ENCODE results near the gene FHAD1.
A peak's percentile ranks its signal among the peaks of the same experiment; 100 is the strongest.
"Not testable (repeated sequence)": the region's sequence is repeated elsewhere in the genome, so short reads cannot be mapped to it uniquely, and the experiment has no call there.

FHAD1 gene

DNA sequence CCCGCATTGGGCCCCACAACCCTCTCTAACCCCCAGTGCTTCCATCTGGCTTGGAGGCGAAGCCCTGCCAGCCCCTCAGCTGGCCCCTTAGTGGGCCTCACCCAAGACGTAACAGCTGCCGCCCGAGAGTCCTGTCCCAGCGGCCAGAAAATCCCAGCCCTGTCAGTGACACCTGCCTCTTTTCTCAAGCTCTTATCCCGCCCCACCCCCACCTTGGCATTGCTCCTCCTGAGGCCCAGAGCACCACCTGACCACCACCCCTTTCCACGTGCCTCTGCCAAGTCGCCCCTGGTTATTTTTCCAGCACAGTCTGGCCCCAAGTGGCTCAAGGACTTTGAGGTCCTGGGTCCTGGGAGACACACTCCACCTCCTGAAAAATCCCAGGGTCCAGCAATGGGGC, 185.3 kb downstream of the FHAD1 start:
- intact Hi-C loops (cut with micrococcal nuclease): loop anchor here (5.0 kb wide), 1 partner anchor 280 kb away; the partner anchor contains the start of gene TMEM51
- peaks cover 74% of the 10 kb centered on the region for H3K4me1 Mint-ChIP-seq (ENCODE audit: low read depth)

DNA sequence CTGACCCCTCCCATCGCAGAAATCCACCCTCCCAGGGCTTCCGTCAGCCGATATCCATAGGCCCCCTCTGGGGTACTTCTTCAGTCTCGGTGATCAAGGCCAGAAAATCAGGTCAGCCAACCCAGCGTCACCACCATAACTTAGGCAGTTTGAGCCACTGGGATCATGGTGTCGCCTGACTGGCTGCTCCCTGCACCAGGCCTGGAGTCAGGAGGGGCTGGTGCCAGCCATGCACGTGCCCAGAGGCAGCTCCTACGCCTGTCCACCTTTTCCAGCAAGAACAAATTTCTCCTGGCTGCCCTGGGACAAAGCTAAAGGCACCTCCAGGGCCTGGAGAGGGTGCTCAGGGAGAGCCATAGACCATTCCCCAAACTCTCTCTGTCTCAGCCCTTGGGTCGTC, 186.4 kb downstream of the FHAD1 start:
- H3K4me3 Mint-ChIP-seq: no peak overlapping the region
- peak overlapping the region; percentile 67 for H3K27ac Mint-ChIP-seq
- peaks cover 63% of the 10 kb centered on the region for H3K4me1 Mint-ChIP-seq (ENCODE audit: low read depth)
- intact Hi-C loops (cut with micrococcal nuclease): loop anchor here (5.0 kb wide), 1 partner anchor 281 kb away; the partner anchor contains the start of gene TMEM51
- H3K9me3 Mint-ChIP-seq: no peaks in the 10 kb centered on the region
- peaks cover 8% of the 10 kb centered on the region for H3K27me3 Mint-ChIP-seq
- peaks cover 44% of the 10 kb centered on the region for H3K36me3 Mint-ChIP-seq (ENCODE audit: low read depth)

More for the DNA sequence above, 185.3 kb downstream of the FHAD1 start:
- Mint-ChIP-seq H3K4me3 (no peak overlapping the region), H3K9me3 (no peaks in the 10 kb centered on the region), H3K27ac (peak overlapping the region; percentile 67), H3K27me3 (peaks cover 6% of the 10 kb centered on the region), H3K36me3 (ENCODE audit: low read depth) (peaks cover 56% of the 10 kb centered on the region)

DNA sequence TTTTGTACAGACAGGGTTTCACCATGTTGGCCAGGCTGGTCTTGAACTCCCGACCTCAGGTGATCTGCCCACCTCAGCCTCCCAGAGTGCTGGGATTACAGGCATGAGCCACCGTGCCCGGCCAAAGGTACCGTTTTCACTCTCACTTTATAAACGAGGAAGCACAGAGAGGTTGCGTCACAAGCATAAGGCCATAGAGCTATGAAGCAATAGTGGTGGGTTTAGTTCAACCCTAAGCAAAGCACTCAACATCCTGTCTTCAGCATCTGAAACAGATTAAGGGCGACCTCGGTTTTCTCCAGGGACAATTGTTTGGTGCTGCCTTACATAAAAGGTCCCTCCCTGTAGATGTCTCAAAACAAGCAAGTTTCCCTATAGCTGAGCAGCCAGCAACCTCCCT, 187.7 kb downstream of the FHAD1 start:
- peaks cover 32% of the 10 kb centered on the region for H3K36me3 Mint-ChIP-seq (ENCODE audit: low read depth)
- not testable (repeated sequence) for H3K9me3 Mint-ChIP-seq, H3K27me3 Mint-ChIP-seq
- H3K4me1 Mint-ChIP-seq (ENCODE audit: low read depth): peaks cover 52% of the 10 kb centered on the region
- peak overlapping the region; percentile 67 for H3K27ac Mint-ChIP-seq
- intact Hi-C loops (cut with micrococcal nuclease): loop anchor here (5.0 kb wide), 1 partner anchor 282 kb away; the partner anchor contains the start of gene TMEM51
- H3K4me3 Mint-ChIP-seq: peak overlapping the region; percentile 21

DNA sequence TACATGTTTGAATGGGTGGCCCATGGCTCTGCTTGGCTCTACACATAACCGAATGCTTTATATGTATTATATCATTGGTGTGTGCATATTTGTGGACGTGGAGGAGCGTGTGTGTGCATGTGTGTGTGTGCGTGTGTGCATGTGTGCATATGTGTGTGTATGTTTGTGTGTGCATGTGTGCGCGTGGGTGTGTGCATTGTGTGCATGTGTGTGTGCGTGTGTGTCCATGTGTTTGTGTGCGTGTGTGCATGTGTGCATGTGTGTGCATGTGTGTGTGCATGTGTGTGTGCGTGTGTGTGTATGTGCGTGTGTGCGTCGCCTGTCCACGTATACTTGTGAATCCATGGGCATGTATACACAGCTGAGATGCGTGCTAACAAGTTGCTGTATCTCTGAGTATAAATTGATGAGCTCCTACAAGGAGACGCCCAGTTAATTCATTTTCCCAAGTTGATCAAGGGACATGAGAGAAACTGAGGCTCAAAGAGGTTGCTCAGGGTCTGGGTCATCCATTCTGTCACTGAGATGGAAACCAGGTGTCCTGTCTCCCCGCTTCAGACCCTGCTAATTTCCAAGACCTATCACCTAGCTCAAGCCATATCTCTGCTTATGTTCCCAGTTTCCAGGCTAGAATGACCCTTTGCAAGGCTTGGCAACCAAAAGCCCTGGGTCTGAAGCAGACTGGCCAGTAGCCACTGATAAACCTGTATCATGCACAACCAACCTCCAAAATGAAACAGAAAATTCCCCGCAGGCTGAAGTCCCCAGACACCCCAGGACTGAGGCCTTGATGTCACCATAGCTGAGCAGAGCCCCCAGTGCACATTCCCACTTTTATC, 188.4 kb downstream of the FHAD1 start:
- Mint-ChIP-seq H3K27ac (peak overlapping the region; percentile 67), H3K27me3 (peaks cover 14% of the 10 kb centered on the region), H3K36me3 (ENCODE audit: low read depth) (peaks cover 25% of the 10 kb centered on the region), H3K4me1 (ENCODE audit: low read depth) (peaks cover 45% of the 10 kb centered on the region), H3K4me3 (no peak overlapping the region), H3K9me3 (no peaks in the 10 kb centered on the region)
- intact Hi-C loops (cut with micrococcal nuclease): no loop called here

DNA sequence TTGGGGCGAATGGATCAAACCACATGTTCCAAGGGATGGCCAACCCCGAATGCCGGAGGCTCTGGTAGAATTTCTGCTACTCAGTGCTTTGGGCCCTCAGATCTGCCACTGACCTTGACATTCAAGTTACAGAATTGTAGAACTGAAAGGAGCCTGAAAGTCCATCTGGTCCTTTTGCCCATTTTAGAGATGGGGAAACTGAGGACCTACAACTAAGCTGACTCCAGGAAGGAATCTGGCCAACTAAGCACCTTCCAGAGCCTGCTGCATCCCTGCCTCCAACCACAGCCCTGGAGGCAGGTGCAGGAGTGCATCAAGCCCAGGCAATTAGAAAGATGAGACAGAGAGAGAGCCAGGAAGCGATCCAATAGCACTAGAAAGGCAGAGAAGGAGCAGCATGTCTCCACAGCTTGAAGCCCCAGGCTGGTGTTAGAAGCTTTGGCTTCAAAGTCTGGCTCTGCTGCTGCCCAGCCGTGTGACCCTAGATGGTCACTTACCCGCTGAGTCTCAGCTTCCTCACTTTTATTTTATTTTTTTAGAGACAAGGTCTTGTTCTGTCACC, 189.9 kb downstream of the FHAD1 start:
- intact Hi-C loops (cut with micrococcal nuclease): no loop called here
- Mint-ChIP-seq H3K27me3 (peaks cover 20% of the 10 kb centered on the region), H3K4me1 (ENCODE audit: low read depth) (peaks cover 30% of the 10 kb centered on the region), H3K4me3 (no peak overlapping the region), H3K9me3 (no peaks in the 10 kb centered on the region), H3K27ac (no peak overlapping the region), H3K36me3 (ENCODE audit: low read depth) (peaks cover 10% of the 10 kb centered on the region)

DNA sequence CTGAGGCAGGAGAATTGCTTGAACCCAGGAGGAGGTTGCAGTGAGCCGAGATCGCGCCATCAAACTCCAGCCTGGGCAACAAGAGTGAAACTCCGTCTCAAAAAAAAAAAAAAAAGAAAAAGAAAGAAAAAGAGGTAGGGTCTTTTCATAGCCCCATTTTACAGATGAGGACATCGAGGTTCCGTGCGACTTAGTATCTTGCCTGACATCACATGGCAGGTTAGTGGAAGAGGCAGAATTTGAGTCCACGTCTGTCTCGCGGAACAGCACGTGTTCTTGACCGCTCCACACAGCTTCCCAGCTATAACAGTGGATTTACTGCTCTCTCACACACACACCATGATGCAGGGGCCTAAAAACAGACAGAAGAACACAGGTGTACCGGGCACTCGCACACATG, 192.3 kb downstream of the FHAD1 start:
- intact Hi-C loops (cut with micrococcal nuclease): no loop called here
- peaks cover 11% of the 10 kb centered on the region for H3K4me1 Mint-ChIP-seq (ENCODE audit: low read depth)
- no peak overlapping the region for H3K4me3 Mint-ChIP-seq
- H3K27me3 Mint-ChIP-seq: peaks cover 34% of the 10 kb centered on the region
- no peaks in the 10 kb centered on the region for H3K9me3 Mint-ChIP-seq
- H3K27ac Mint-ChIP-seq: no peak overlapping the region
- H3K36me3 Mint-ChIP-seq (ENCODE audit: low read depth): no peaks in the 10 kb centered on the region

DNA sequence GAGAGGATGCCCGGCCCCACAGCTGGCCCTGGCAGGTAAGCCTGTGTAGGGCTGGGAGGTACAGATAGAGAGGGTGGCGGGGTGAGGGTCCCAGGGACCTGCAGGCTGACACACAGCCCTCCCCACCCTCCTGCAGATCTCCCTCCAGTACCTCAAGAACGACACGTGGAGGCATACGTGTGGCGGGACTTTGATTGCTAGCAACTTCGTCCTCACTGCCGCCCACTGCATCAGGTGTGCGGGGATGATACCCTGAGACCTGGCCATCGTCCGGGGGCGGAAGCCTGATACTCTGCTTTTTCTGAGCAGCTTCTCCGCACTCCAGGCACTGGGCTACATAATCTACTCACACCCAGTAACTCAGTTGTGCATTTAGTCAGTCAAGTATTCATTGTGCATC, 193.3 kb downstream of the FHAD1 start:
- H3K9me3 Mint-ChIP-seq: no peaks in the 10 kb centered on the region
- peaks cover 1% of the 10 kb centered on the region for H3K4me1 Mint-ChIP-seq (ENCODE audit: low read depth)
- H3K27ac Mint-ChIP-seq: no peak overlapping the region
- no peak overlapping the region for H3K4me3 Mint-ChIP-seq
- peaks cover 45% of the 10 kb centered on the region for H3K27me3 Mint-ChIP-seq
- intact Hi-C loops (cut with micrococcal nuclease): no loop called here
- H3K36me3 Mint-ChIP-seq (ENCODE audit: low read depth): no peaks in the 10 kb centered on the region

DNA sequence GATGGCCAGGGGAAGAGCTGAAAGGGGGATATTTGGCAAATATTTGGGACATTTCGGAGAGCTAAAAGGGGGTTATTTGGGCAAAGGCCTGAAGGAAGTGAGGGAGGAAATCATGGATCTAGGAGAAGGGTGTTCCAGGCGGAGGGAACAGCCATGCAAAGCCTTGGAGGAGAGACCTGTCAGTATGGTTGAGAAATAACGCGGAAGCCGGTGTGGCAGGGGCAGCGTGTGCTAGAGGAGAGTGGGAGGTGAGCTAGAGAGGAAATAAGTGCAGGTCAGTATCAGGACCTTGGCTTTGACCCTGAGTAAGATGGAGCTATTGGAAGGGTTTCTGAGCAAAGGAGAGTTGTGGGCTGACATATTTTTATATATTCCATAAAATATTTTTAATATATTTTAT, 194.2 kb downstream of the FHAD1 start:
- Mint-ChIP-seq H3K27me3 (peaks cover 54% of the 10 kb centered on the region), H3K4me3 (no peak overlapping the region), H3K4me1 (ENCODE audit: low read depth) (peaks cover 7% of the 10 kb centered on the region), H3K36me3 (ENCODE audit: low read depth) (no peaks in the 10 kb centered on the region), H3K27ac (no peak overlapping the region), H3K9me3 (no peaks in the 10 kb centered on the region)
- intact Hi-C loops (cut with micrococcal nuclease): no loop called here

DNA sequence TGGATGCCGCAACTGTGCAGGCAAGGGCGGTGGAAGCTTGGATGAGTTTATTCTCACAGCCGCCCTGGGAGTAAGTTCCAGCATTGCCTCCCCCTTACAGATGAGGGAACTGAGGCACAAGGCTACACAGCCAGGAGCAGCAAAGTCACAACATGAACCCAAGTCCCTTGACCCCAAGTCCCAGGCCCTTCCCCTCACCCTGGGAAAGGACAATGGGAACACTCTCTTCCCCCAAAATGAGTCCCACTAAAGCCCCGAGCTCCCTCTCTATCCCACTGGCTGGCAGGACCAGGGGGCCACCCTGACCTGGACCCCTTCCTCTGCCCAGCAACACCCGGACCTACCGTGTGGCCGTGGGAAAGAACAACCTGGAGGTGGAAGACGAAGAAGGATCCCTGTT, 195.1 kb downstream of the FHAD1 start:
- intact Hi-C loops (cut with micrococcal nuclease): no loop called here
- peaks cover 57% of the 10 kb centered on the region for H3K27me3 Mint-ChIP-seq
- H3K4me1 Mint-ChIP-seq (ENCODE audit: low read depth): peaks cover 7% of the 10 kb centered on the region
- no peak overlapping the region for H3K27ac Mint-ChIP-seq
- H3K36me3 Mint-ChIP-seq (ENCODE audit: low read depth): no peaks in the 10 kb centered on the region
- no peaks in the 10 kb centered on the region for H3K9me3 Mint-ChIP-seq
- H3K4me3 Mint-ChIP-seq: no peak overlapping the region

DNA sequence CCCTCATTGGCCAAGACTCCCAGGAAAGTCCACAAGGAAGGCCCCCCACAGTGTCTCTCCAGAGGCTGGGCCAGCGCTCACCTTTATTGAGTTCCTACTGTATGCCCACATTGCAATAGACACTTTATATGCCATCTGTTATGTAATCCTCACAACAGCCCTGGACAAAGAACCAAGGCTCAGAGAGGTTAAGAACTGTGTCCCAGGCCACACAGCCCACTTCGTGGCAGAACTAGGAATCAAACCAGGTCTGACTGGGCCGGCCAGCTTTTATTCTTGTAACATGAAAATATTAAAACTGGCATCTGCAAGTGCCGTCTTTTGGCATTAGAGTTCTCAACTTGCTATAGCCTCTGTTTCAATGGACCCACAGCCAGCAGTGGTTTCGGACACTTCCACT, 195.7 kb downstream of the FHAD1 start:
- intact Hi-C loops (cut with micrococcal nuclease): no loop called here
- Mint-ChIP-seq H3K27me3 (peaks cover 62% of the 10 kb centered on the region), H3K4me3 (no peak overlapping the region), H3K9me3 (no peaks in the 10 kb centered on the region), H3K27ac (no peak overlapping the region), H3K36me3 (ENCODE audit: low read depth) (no peaks in the 10 kb centered on the region), H3K4me1 (ENCODE audit: low read depth) (peaks cover 7% of the 10 kb centered on the region)

DNA sequence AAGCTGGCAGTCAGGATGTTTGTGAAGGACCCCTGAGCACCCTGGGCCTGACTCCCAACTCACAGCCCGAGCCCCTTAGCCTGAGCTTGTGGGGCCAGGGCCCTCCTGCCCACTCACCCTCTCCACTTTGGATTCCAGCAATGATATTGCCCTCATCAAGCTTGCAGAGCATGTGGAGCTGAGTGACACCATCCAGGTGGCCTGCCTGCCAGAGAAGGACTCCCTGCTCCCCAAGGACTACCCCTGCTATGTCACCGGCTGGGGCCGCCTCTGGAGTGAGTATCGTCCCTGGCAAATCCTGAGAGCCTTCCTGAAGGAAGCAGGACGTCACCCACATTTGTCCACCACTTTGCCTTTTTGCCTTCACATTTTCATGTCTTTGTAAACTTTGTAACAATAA, 196.3 kb downstream of the FHAD1 start:
- Mint-ChIP-seq H3K9me3 (no peaks in the 10 kb centered on the region), H3K27ac (no peak overlapping the region), H3K4me1 (ENCODE audit: low read depth) (peaks cover 7% of the 10 kb centered on the region), H3K36me3 (ENCODE audit: low read depth) (no peaks in the 10 kb centered on the region), H3K27me3 (peaks cover 62% of the 10 kb centered on the region), H3K4me3 (no peak overlapping the region)
- intact Hi-C loops (cut with micrococcal nuclease): no loop called here

DNA sequence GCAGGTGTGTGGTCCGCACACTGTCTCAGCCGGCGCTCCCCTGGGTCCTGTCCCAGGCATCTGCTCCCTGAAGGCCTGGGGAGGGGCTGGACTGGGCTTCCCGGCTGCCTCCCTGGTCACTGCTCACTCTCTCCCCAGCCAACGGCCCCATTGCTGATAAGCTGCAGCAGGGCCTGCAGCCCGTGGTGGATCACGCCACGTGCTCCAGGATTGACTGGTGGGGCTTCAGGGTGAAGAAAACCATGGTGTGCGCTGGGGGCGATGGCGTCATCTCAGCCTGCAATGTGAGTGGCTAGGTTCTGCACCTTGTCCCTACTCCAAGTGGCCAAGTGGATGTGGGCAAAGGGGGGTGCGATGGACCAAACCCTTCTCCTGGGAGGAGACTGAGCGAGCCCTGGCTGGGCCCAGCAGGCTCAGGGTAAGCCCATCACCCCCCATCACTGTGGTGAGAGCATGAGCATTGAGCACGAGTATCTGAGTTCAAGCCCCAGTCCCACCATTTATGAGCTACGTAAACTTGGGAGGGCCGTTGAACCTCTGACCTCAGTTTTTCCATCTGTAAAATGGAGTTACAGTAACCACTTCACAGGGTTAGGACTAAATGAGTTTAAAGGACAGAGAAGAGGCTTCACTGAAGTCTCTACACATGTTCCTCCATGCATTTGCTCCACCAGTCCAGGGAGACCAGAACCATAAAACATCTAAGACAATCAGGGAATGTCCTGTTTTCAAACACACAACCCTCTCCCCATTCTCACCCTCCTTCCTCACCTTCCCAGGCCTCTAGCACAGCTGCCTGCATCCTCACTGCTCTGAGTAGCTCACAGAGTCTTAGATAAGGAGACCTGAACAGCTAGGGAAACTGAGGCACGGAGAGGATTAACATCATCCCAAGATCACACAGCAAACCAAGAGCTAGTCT, 197.7 kb downstream of the FHAD1 start:
- H3K27me3 Mint-ChIP-seq: peaks cover 61% of the 10 kb centered on the region
- H3K9me3 Mint-ChIP-seq: no peaks in the 10 kb centered on the region
- H3K4me3 Mint-ChIP-seq: no peak overlapping the region
- no peak overlapping the region for H3K27ac Mint-ChIP-seq
- H3K36me3 Mint-ChIP-seq (ENCODE audit: low read depth): no peaks in the 10 kb centered on the region
- intact Hi-C loops (cut with micrococcal nuclease): no loop called here
- H3K4me1 Mint-ChIP-seq (ENCODE audit: low read depth): peaks cover 12% of the 10 kb centered on the region

DNA sequence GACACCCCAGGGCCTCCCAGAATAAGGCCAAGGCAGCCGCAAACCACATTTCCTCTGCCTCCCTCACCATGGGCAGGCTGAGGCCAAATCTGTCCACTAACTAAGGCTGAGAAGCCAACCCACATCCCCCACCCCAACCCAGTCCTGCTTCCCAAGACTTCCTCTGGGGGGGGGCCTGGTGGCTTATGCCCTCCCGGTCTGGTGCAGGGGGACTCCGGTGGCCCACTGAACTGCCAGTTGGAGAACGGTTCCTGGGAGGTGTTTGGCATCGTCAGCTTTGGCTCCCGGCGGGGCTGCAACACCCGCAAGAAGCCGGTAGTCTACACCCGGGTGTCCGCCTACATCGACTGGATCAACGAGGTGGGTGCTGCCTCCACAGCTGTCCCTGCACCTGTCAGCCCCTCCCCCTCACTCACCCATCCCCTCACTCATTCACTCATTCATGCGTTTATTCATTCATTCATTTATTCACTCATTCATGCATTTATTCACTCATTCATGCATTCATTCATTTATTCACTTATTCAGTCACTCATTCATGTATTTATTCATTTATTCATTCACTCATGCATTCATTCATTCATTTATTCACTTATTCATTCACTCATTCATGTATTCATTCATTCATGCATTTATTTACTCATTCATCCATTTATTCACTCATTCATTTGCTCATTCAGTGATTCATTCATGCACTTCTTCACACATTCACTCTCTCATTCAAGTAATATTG, 198.5 kb downstream of the FHAD1 start:
- intact Hi-C loops (cut with micrococcal nuclease): no loop called here
- Mint-ChIP-seq H3K36me3 (ENCODE audit: low read depth) (no peaks in the 10 kb centered on the region), H3K9me3 (no peaks in the 10 kb centered on the region), H3K27ac (no peak overlapping the region), H3K4me1 (ENCODE audit: low read depth) (peaks cover 13% of the 10 kb centered on the region), H3K4me3 (no peak overlapping the region), H3K27me3 (peaks cover 55% of the 10 kb centered on the region)

Data from dendritic cell treated with granulocyte-macrophage colony-stimulating factor and Interleukin-4, amounts not matched to agents 40 ng/mL and 50 ng/mL, for 4 days (primary cell).